Stimulated activated CD4-positive, alpha-beta T cell treated with anti-CD3 and anti-CD28 coated beads, TNF-alpha, amount 100 ng/mL, for 1 hour (primary cell): ENCODE data around the gene THRB.

Experiments used
- DNase-seq, 3 donors: peaks; one replicate each; pipeline ENCODE4 v3.0.0-alpha.2; 2020; ENCODE audit warnings: low read depth in 3 of 3, low spot score in 1 of 3

The THRB gene

DNA sequence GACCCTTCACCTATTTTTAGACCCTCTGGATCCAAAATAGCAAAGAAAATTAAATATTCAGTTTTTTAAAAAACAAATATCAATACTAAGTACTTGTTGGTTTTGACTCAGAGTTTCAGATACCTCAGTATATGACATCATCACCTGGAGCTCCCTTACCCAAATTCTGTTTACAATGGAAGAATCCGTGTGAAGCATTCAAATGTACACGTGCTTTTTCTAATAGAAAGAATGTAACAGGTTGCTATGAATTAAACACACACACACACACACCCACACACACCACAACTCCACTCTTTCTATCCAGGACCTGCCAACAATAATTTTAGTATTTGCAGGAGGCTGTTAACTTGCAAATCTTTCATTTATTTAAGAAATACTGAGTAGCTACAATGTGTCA is 221.8 kb downstream of the THRB start:
- no peak for DNase-seq

GRCh38 chr3:24272408-24272807 is 222.2 kb downstream of the THRB start:
- DNase-seq, result no peak

GRCh38 chr3:24271228-24271627 is 223.4 kb downstream of the THRB start:
- DNase-seq, result no peak

DNA sequence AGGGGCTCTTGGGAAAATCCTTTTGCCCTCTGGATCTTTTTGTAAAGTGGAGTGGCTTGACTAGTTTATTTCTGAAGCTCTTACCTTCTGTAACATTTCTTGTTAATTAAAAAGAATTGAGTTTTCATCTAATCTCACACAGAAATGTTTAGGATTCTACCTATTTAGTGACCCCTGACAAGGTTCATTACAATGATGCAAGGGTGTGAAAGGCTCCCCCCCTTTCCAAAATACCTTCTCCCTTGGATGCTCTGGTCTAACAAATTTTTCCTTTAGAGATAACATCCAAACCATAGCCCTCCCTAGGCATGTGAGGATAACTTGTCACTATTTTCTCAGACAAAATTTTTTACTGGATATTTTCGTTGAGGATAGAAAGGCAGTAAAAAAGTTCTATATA is 223.9 kb downstream of the THRB start:
- no peak for DNase-seq

DNA sequence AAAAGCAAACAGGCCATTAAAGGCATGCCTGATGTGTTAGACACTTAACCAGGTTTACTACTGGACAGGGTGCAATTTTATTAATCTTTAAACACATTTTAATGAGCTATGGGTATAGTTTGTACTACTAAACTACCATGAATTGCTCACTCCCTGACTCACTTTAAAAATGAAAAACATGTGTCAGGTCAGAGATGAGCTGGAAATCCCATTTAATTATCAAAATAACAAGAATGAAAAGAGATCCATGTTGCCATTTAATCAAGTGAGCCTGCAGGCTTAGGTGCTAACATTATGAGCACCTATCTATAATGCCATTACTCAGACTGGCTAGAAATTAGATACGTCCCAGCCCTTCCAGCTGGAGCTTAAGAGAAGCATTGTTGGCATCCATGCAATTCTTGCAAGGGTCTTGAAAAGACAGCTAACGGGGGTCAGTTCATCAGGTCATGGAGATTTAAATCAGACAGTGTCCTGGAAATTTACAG is 224.4 kb downstream of the THRB start:
- DNase-seq, result no peak

- no peak for DNase-seq
These were observed 229.9 kb downstream of the THRB start for GRCh38 chr3:24264748-24265158.

DNA sequence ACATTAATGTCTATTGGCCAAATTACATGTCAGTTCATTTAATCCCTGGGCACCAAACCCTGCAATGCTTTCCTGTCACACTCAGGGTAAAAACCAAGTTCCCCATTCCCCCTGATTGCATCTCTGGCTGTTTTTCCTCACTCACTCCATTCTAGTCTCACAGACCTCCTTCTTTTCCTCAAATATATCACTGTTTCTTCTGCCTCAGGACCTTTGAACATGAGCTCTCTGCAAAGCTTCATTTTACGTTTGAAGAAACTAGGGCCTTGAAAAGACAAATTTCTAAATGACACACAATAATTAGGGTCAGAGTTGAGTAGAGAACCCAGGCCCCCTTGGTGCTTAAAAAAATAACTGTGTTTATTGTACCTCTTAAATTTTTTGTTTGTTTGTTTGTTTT is 230.6 kb downstream of the THRB start:
- DNase-seq, result no peak

GRCh38 chr3:24263069-24263668 is 231.5 kb downstream of the THRB start:
- DNase-seq, result no peak

- no peak for DNase-seq
These were observed 233.1 kb downstream of the THRB start for GRCh38 chr3:24261521-24261920.

- DNase-seq, result no peak
These were observed 234.6 kb downstream of the THRB start for GRCh38 chr3:24259901-24260512.

DNA sequence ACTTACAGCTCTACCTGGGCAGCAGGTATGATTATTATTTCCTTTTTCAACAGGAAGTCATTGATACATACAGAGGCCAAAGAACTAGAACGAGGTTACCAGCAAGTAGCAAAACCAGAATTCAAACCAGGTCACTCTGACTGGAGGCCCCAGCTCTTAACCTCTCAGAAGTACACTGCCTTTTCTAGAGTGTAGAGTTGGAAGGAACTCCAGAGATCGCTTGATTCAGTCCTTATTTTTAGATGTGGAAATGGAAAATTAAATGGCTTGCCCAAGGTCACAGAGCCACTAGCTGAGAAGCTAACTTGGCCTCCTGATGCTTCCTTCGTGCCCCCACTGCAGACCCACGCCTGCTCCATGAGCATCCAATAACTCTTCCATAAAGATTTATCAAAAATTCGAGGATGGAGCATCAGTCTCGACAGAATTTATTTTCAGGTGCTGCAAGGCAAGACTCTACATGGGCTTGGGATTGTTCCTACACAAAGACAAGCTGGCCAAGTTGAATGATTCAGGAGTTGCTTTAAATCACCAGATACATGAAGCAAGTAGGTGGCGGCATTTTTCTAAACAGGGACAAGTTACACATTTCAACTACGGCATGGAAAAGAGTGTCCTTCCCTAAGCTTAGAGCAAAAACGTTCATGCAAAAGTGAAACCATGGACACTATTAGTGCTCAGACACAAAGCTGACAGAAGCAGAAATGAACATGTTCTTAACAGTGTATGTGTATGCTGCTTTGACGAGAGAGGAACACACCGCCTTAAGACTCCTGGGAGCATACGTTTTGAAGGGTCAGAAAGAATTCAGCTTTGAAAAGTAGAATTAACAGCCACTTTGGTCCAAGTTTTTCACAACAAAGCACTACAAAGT is 235.7 kb downstream of the THRB start:
- no peak for DNase-seq

DNA sequence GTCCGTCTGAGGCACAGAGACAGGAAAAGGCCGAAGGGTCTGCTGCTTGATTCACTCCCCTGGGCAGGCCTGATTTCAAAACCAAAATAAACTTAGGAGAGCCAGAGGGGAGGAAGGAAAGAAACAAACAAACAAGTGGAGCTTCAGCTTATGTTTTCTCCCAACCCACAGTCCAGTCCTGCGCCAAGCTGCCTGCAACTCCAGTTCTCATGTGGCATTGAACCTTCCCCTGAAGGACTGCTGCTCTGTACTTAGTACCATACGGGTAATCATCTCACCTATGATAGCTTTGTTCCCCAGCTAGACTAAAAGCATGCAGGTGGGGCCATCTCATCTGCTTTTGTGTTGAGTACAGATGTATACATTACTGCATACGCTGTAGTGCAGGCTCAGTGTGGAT is 236.4 kb downstream of the THRB start:
- no peak for DNase-seq

DNA sequence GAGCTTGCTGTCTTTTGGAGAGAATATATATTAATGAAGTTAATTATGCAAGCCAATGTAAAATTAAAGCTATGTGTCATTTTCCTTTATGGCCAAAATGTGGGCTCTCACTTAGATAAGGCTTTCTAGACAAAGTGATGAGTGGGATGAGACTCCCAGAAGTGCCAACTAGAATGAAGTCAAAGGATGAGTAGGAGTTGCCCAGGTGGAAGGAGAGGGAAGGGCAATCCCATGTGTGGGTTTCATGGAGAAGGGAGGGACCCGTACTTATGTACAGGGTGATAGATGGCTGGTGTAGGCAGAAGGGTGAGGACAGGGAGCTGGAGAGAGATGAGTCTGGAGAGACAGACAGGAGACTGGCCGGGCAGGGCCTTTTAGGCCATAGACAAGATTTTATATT is 239.2 kb downstream of the THRB start:
- no peak for DNase-seq

DNA sequence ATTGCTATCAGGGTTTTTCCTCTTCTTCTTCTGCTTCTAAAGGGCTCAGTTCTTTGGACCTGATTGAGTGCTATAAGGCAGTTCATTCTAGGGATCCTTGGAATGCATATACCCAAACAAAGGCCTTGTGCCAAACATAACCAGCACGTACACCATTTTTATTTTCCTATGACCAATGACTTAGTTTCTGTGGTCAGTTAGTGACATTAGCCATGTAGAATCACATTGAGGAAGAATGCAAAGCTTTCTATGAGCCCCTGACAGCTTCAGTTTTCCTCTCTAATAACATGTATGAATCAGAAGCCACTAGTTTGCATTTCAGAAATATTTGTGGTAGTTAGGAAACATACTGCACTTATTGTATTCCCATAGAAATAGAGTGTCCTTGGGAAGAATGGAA is 240.0 kb downstream of the THRB start:
- DNase-seq, result no peak

DNA sequence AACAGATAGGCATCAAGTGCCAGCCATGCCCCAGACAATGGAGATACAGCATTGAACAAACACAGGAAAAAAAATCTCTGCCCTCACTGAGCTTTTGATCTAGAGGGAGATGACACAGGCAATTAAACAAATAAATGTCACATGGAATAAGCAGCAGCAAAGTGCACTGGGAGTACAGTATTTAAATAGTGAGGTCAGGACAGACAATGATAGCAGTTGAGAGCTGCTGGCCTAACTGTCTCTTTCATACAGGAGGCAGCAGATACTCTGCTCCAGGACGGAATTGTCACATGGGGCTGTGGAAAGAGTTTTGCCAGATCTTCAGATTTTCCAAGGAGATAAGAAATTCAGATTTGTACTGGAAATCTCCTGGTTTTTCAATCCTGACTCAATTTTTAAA is 241.3 kb downstream of the THRB start:
- no peak for DNase-seq

DNA sequence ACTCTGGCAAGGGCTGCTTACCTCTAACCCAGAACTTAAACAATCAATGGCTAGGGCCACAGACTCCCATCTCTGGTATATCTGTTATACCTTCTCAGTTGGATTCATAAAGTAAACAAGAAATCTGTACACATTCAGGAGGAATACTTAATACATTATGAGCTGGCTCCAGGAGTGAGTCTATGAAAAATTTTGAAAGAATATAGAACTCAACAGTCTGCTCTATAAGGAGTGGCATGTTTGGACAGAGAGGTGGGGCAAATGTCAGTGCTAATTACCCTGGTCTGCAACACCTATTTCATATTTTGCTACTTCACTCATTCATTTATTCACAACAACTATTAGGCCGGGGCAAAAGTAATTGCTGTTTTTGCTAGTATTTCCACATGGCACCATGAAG is 245.1 kb downstream of the THRB start:
- DNase-seq, result no peak

DNA sequence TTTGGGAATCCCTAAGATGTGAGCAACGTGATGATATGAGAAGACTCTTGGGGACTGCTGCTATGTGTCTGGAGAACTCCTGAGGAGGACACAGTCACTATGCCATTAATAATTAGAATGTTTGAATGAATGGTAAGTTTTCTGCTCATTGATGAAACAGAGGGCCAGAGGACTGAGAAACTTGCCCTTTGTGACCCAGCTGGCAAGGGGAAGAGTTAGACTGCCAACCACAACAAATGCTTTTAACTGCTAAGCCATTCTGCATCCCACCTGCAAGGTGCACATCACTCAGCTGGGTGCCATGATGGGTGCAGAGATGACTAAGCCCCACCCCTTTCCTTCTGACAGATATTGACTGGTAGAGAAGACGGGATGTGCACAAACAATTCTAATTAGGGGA is 249.6 kb downstream of the THRB start:
- DNase-seq, result no peak

DNA sequence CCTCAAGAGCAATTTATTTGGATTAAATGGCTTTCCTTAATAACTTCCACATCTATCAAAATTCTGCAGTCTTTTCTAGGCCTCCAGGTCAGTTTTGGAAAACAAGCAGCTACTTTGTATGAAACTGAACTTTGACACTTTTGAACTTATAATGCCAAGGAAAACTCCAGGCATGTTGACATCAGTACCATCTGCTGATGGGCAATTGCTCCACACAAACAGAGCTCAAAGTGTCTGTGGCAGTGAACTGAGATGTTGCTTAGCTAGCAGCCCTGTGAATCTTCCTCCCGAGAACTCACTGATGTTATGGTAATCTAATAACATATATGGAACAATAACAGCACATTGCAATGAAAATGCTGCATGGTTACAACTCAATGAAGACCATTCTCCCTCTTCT is 250.2 kb downstream of the THRB start:
- DNase-seq, result no peak

GRCh38 chr3:24242012-24242698 is 252.5 kb downstream of the THRB start:
- no peak for DNase-seq

GRCh38 chr3:24240306-24240705 is 254.3 kb downstream of the THRB start:
- no peak for DNase-seq

- DNase-seq, result no peak
These were observed 256.5 kb downstream of the THRB start for GRCh38 chr3:24237971-24238706.
